Measurements from ENCODE around the gene WWOX. TPM values are rescaled to one million over a fixed set of nuclear protein-coding genes. Genes with fewer than 3 reads are reported as not detected.

Gene WWOX
- total and polyA plus RNA-seq, 2 donors (not counting 1 experiment from before 2014, with no cell fraction given) = 10.5 to 42.3 TPM

- TF ChIP-seq CTCF (IDR thresholded peaks at IDR 0.05) = no peak
- no peak overlapping the region for H3K4me3 ChIP-seq (ENCODE audit: control extremely low read depth in 1 of 5, extremely low read depth in 1 of 5, insufficient read depth in 1 of 5, low read depth in 2 of 5, low read length in 4 of 5)
- ChIA-PET CTCF (no interaction called here), POLR2A (no interaction called here)
- H3K4me1 ChIP-seq (ENCODE audit: control insufficient read depth in 2 of 2, insufficient read depth in 2 of 2, low read length in 2 of 2) = no peaks in the 10 kb centered on the region
- no peak overlapping the region for H3K4me3 Mint-ChIP-seq
- no peak overlapping the region for H3K27ac Mint-ChIP-seq
- H3K27ac ChIP-seq (ENCODE audit: low read length in 2 of 2) = no peak overlapping the region
- no peaks in the 10 kb centered on the region for H3K4me1 Mint-ChIP-seq
- intact Hi-C loops (cut with micrococcal nuclease) = no loop called here
- DNase-seq (no peak), ATAC-seq (ENCODE audit: low read depth) (no peak)
- H3K27me3 Mint-ChIP-seq = peaks cover 4% of the 10 kb centered on the region
- no peaks in the 10 kb centered on the region for H3K79me2 ChIP-seq (ENCODE audit: control insufficient read depth, insufficient read depth, low read length)
- 100% methylated on average over 1 of the region's 6 CpGs for WGBS (ENCODE audit: insufficient coverage)
- no peaks in the 10 kb centered on the region for H3K9me3 ChIP-seq (ENCODE audit: control extremely low read depth in 1 of 3, control insufficient read depth in 2 of 3, insufficient read depth in 1 of 3, low read length in 2 of 3)
- H4K20me1 ChIP-seq (ENCODE audit: control insufficient read depth, insufficient read depth, low read length, poor library complexity, severe bottlenecking) = no peaks in the 10 kb centered on the region
- no peak overlapping the region for H3K4me2 ChIP-seq (replicated peaks; ENCODE audit: low read depth, low read length, poor library complexity, severe bottlenecking)
- H3K9ac ChIP-seq (ENCODE audit: low read length) = no peak overlapping the region
- H2AFZ ChIP-seq (ENCODE audit: insufficient read depth, low read depth, low read length, poor library complexity, severe bottlenecking) = no peak overlapping the region
- H3K27me3 ChIP-seq (replicated peaks in 1 of 4; ENCODE audit: control extremely low read depth in 1 of 4, control insufficient read depth in 3 of 4, insufficient read depth in 4 of 4, low read length in 3 of 4) = no peaks in the 10 kb centered on the region
- no peaks in the 10 kb centered on the region for H3K36me3 ChIP-seq (replicated peaks in 1 of 2; ENCODE audit: control extremely low read depth in 1 of 2, control insufficient read depth in 1 of 2, extremely low read depth in 1 of 2, insufficient read depth in 2 of 2, low read length in 1 of 2)
- H3K9me3 Mint-ChIP-seq (ENCODE audit: insufficient read depth) = no peaks in the 10 kb centered on the region
Measured at GRCh38 chr16:79131321-79132075, 1032.0 kb downstream of the WWOX start.

- Mint-ChIP-seq H3K27me3 (peaks cover 2% of the 10 kb centered on the region), H3K4me1 (no peaks in the 10 kb centered on the region), H3K27ac (no peak overlapping the region), H3K4me3 (no peak overlapping the region), H3K9me3 (ENCODE audit: insufficient read depth) (no peaks in the 10 kb centered on the region)
- no peak for DNase-seq
- CTCF ChIA-PET = no interaction called here
- 100% methylated on average over 2 of the region's 3 CpGs for WGBS (ENCODE audit: insufficient coverage)
- POLR2A ChIA-PET = no interaction called here
- intact Hi-C loops (cut with micrococcal nuclease) = no loop called here
- ATAC-seq (ENCODE audit: low read depth) = no peak
- Histone ChIP-seq H3K9ac (ENCODE audit: low read length) (no peak overlapping the region), H4K20me1 (ENCODE audit: control insufficient read depth, insufficient read depth, low read length, poor library complexity, severe bottlenecking) (no peaks in the 10 kb centered on the region), H3K27ac (ENCODE audit: low read length in 2 of 2) (no peak overlapping the region), H3K4me3 (ENCODE audit: control extremely low read depth in 1 of 5, extremely low read depth in 1 of 5, insufficient read depth in 1 of 5, low read depth in 2 of 5, low read length in 4 of 5) (no peak overlapping the region), H3K4me1 (ENCODE audit: control insufficient read depth in 2 of 2, insufficient read depth in 2 of 2, low read length in 2 of 2) (no peaks in the 10 kb centered on the region), H3K9me3 (ENCODE audit: control extremely low read depth in 1 of 3, control insufficient read depth in 2 of 3, insufficient read depth in 1 of 3, low read length in 2 of 3) (no peaks in the 10 kb centered on the region), H3K79me2 (ENCODE audit: control insufficient read depth, insufficient read depth, low read length) (no peaks in the 10 kb centered on the region), H3K4me2 (replicated peaks; ENCODE audit: low read depth, low read length, poor library complexity, severe bottlenecking) (no peak overlapping the region), H2AFZ (ENCODE audit: insufficient read depth, low read depth, low read length, poor library complexity, severe bottlenecking) (no peak overlapping the region), H3K27me3 (replicated peaks in 1 of 4; ENCODE audit: control extremely low read depth in 1 of 4, control insufficient read depth in 3 of 4, insufficient read depth in 4 of 4, low read length in 3 of 4) (no peaks in the 10 kb centered on the region), H3K36me3 (replicated peaks in 1 of 2; ENCODE audit: control extremely low read depth in 1 of 2, control insufficient read depth in 1 of 2, extremely low read depth in 1 of 2, insufficient read depth in 2 of 2, low read length in 1 of 2) (no peaks in the 10 kb centered on the region)
- no peak for TF ChIP-seq CTCF (IDR thresholded peaks at IDR 0.05)
- TF ChIP-seq EZH2 (IDR thresholded peaks at IDR 0.05; ENCODE audit: borderline replicate concordance, insufficient read depth, low read depth, low read length, poor library complexity, severe bottlenecking) = no peak
Measured at GRCh38 chr16:79132701-79133100, 1033.2 kb downstream of the WWOX start.
